Measurements from ENCODE around the gene ELMO3.

ELMO3 gene

GRCh38 chr16:67215706-67216105, 16.8 kb downstream of the ELMO3 start:
- no peak for DNase-seq (ENCODE audit: low read depth)

GRCh38 chr16:67216612-67217490, 17.9 kb downstream of the ELMO3 start:
- no peak for DNase-seq (ENCODE audit: low read depth)

- DNase-seq (ENCODE audit: low read depth): no peak
These were observed 25.1 kb downstream of the ELMO3 start for GRCh38 chr16:67223992-67224391.

- DNase-seq (ENCODE audit: low read depth): no peak
These were observed 27.4 kb downstream of the ELMO3 start for GRCh38 chr16:67226295-67226803.

GRCh38 chr16:67226804-67227566, 28.1 kb downstream of the ELMO3 start, which contains the start of gene TMEM208:
TMEM208 (plus strand) TSS chr16:67227130; CDS start chr16:67227219, 89 bp downstream.
- DNase-seq (ENCODE audit: low read depth): peak; percentile 98

- DNase-seq (ENCODE audit: low read depth): no peak
These were observed 28.6 kb downstream of the ELMO3 start for GRCh38 chr16:67227567-67227921.

- no peak for DNase-seq (ENCODE audit: low read depth)
These were observed 29.3 kb downstream of the ELMO3 start for GRCh38 chr16:67228034-67228785.

GRCh38 chr16:67228905-67229304, 30.0 kb downstream of the ELMO3 start:
- DNase-seq (ENCODE audit: low read depth): no peak

GRCh38 chr16:67229906-67230808, 31.2 kb downstream of the ELMO3 start:
- no peak for DNase-seq (ENCODE audit: low read depth)

GRCh38 chr16:67230809-67231660, 32.1 kb downstream of the ELMO3 start:
- no peak for DNase-seq (ENCODE audit: low read depth)

- DNase-seq (ENCODE audit: low read depth): no peak
These were observed 34.7 kb downstream of the ELMO3 start for GRCh38 chr16:67233596-67233995.

GRCh38 chr16:67234180-67234597, 35.3 kb downstream of the ELMO3 start:
- DNase-seq (ENCODE audit: low read depth): no peak

GRCh38 chr16:67235816-67236562, 37.1 kb downstream of the ELMO3 start:
- DNase-seq (ENCODE audit: low read depth): no peak

GRCh38 chr16:67236563-67237395, 37.8 kb downstream of the ELMO3 start:
- peak; percentile 67 for DNase-seq (ENCODE audit: low read depth)

GRCh38 chr16:67237396-67238277, 38.7 kb downstream of the ELMO3 start:
- DNase-seq (ENCODE audit: low read depth): no peak

GRCh38 chr16:67238278-67238575, 39.3 kb downstream of the ELMO3 start:
- DNase-seq (ENCODE audit: low read depth): no peak

GRCh38 chr16:67238806-67239470, 40.0 kb downstream of the ELMO3 start:
- no peak for DNase-seq (ENCODE audit: low read depth)
